ENCODE results near the gene TWIST2. TPM values are rescaled to one million over a fixed set of nuclear protein-coding genes. Genes with fewer than 3 reads are reported as not detected.

TWIST2 gene
- total RNA-seq, 1 donor from 2014 or later: not detected

DNA sequence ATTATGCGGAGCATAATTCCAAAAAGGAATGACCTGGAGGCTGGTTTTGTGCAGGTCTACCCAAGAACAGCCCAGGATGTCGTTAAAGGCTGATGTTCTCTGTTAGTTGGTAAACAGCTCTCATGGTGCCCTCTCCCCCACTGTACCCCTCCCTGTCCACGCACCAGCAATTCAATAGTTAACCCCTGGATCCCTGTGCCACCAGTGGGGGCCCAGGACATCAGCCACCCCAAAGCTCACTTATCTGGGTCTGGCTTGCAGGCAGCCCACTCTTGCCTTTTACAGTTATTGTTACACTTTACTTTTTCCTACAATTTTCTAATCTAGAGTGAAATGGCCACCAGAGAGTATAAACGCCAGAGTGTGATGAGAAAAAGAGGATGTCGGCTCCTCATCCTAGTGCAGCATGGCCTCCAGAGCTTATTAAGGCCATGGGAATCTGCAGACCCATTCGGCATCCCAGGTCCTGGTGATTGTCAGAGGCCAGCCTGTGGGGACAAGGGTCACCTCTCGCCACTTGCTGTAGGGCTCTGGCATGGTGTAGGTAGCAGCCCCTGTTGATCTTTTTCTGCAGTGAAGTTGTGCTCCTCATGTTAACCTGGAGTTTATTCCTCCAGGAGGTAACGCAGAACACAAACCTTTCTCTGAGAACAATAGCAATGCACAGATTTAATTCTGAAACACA is 30.3 kb downstream of the TWIST2 start:
- no peak overlapping the region for H3K27ac Mint-ChIP-seq
- no peaks in the 10 kb centered on the region for H3K27me3 Mint-ChIP-seq
- no peak overlapping the region for H3K4me3 Mint-ChIP-seq
- intact Hi-C loops (cut with micrococcal nuclease): no loop called here
- no peaks in the 10 kb centered on the region for H3K36me3 Mint-ChIP-seq (ENCODE audit: low read depth)
- DNase-seq: no peak
- H3K9me3 Mint-ChIP-seq: no peaks in the 10 kb centered on the region
- no peaks in the 10 kb centered on the region for H3K4me1 Mint-ChIP-seq

DNA sequence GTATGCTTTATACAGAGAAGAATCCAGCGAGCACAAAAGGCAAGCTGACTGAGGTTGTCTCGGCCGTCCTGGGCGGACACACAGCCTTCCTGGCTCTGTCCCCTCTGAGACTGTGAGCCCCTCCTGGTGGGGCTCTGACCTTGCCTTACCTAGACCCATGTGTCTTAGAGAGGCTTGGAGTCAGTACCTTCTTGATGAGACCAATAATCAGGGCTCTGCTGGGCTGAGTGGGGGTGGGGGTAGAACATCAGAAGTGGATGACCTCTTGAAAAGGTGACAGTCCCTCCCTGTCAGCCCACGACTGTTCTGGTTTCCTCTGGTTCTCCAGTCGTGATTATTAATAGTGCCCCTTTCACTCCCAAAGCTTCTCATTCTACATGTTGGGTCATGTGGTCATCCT is 31.2 kb downstream of the TWIST2 start:
- no peak overlapping the region for H3K4me3 Mint-ChIP-seq
- H3K27ac Mint-ChIP-seq: no peak overlapping the region
- H3K9me3 Mint-ChIP-seq: no peaks in the 10 kb centered on the region
- no peaks in the 10 kb centered on the region for H3K4me1 Mint-ChIP-seq
- no peaks in the 10 kb centered on the region for H3K27me3 Mint-ChIP-seq
- intact Hi-C loops (cut with micrococcal nuclease): no loop called here
- no peaks in the 10 kb centered on the region for H3K36me3 Mint-ChIP-seq (ENCODE audit: low read depth)
- no peak for DNase-seq

DNA sequence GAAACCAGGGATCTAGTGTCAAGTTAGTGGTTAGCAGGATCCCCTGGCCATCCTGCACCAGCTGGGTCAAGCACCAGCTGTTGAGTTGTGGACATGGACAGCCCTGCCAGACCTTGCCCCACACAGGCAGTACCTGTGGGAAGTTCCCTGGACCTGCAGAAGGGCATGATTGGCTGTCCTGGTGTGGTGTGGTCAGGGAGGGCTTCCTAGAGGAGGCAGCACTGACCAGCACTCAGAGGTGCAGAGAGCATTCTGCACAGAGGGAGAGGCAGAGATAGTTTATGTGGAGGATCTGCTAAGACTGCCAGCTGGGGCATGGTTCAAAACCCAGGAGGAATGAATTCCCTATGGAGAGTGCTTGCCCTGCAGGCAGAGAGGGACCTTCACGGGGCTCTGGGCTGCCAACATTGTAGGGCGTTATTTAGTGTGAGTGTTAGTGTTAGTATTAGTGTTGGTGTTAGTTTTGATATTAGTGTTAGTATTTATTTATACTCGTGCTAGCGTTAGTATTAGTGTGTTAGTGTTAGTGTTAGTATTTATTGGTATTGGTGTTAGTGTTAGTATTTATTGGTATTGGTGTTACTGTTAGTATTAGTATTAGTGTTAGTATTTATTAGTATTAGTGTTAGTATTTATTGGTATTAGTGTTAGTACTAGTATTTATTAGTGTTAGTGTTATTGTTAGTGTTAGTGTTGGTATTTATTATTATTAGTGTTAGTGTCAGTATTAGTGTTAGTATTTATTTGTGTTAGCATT is 31.9 kb downstream of the TWIST2 start:
- intact Hi-C loops (cut with micrococcal nuclease): no loop called here
- H3K27ac Mint-ChIP-seq: no peak overlapping the region
- H3K9me3 Mint-ChIP-seq: no peaks in the 10 kb centered on the region
- DNase-seq: no peak
- H3K36me3 Mint-ChIP-seq (ENCODE audit: low read depth): no peaks in the 10 kb centered on the region
- H3K4me3 Mint-ChIP-seq: no peak overlapping the region
- no peaks in the 10 kb centered on the region for H3K27me3 Mint-ChIP-seq
- no peaks in the 10 kb centered on the region for H3K4me1 Mint-ChIP-seq

DNA sequence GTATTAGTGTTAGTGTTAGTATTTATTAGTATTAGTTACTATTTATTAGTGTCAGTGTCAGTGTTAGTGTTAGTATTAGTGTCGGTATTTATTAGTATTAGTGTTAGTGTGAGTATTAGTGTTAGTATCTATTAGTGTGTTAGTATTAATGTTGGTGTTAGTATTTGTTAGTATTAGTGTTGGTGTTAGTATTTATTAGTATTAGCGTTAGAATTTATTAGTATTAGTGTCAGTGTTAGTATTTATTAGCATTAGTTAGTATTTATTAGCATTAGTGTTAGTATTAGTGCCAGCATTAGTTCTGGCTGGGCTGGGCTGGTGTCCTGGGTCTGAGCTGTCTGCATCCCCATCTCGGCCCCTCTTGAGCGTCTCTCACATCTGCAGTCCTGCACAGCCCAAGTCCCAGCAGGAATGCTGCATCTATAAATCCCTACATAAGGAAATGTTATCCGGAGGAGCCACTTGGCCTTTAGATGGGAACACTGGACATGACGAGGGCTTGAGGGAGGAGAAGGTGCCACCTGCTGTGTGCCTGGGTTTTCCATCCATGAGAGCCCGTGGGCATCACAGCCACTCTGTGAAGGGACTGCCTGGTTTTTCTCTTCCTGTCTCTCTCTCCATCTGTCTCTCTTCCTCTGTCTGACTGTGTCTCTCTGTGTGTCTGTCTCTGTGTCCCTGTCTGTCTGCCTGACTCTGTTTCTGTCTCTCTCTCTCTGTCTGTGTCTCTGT is 33.6 kb downstream of the TWIST2 start:
- Mint-ChIP-seq H3K4me3 (no peak overlapping the region), H3K27ac (no peak overlapping the region), H3K4me1 (no peaks in the 10 kb centered on the region), H3K27me3 (no peaks in the 10 kb centered on the region), H3K9me3 (no peaks in the 10 kb centered on the region), H3K36me3 (ENCODE audit: low read depth) (no peaks in the 10 kb centered on the region)
- DNase-seq: no peak
- intact Hi-C loops (cut with micrococcal nuclease): no loop called here

DNA sequence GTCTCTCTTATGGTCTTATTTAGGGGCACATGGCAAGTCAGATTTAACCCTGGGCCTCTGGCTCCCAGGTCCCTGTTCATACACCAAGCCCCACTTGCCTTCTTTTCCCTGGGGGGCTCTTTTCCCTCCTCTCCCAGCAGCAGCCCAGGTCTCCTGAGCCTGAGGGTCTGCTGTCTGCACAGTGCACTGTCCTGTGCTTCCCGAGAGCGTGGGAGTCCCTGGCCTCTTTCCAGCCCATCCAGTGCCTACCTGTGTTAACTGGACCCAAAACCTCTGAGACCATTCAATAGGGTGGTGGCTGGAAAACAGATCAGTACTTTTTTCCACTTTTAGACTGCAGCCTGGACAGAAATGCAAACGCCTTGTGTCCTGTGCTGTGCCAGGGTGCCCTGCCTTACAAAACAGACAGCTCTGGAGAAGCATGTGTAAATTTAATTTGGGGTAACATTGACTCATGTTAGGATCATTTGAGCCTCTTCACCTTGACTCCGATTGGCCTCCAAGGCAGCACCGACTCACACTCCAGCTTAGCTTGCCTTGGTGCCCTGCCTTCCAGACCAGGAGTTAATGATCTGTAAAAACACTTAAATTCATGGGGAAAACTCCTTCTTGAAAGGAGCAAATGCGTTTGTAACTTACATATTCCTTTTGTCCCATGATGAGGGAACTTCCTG is 34.3 kb downstream of the TWIST2 start:
- Mint-ChIP-seq H3K4me3 (no peak overlapping the region), H3K36me3 (ENCODE audit: low read depth) (no peaks in the 10 kb centered on the region), H3K27ac (no peak overlapping the region), H3K27me3 (no peaks in the 10 kb centered on the region), H3K4me1 (no peaks in the 10 kb centered on the region), H3K9me3 (no peaks in the 10 kb centered on the region)
- intact Hi-C loops (cut with micrococcal nuclease): no loop called here
- DNase-seq: no peak

DNA sequence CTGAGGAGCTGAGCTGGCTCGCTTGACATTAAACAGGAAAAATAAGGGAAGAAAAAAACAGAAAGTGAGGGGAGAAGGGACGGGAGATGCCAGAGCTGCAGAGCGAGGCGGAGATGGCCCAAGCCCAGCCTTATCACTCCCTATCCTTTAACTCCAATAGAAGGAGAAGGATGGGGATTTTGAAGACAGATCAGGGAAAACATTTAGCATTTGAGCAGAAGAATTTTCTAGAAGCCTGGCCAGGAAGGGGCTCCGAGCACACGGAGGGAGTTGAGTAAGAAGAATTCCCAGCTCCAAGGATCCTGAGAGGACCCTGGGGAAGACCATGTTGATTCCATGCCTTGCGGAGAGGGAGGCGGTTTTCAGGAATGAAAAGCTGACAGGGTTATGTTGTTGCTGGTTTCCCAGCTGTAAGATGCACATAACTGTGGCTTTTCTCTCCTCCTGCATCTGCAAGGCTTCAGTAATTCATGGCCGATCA is 35.6 kb downstream of the TWIST2 start:
- Mint-ChIP-seq H3K4me1 (no peaks in the 10 kb centered on the region), H3K4me3 (no peak overlapping the region), H3K36me3 (ENCODE audit: low read depth) (no peaks in the 10 kb centered on the region), H3K9me3 (no peaks in the 10 kb centered on the region), H3K27ac (no peak overlapping the region), H3K27me3 (no peaks in the 10 kb centered on the region)
- intact Hi-C loops (cut with micrococcal nuclease): no loop called here
- no peak for DNase-seq

DNA sequence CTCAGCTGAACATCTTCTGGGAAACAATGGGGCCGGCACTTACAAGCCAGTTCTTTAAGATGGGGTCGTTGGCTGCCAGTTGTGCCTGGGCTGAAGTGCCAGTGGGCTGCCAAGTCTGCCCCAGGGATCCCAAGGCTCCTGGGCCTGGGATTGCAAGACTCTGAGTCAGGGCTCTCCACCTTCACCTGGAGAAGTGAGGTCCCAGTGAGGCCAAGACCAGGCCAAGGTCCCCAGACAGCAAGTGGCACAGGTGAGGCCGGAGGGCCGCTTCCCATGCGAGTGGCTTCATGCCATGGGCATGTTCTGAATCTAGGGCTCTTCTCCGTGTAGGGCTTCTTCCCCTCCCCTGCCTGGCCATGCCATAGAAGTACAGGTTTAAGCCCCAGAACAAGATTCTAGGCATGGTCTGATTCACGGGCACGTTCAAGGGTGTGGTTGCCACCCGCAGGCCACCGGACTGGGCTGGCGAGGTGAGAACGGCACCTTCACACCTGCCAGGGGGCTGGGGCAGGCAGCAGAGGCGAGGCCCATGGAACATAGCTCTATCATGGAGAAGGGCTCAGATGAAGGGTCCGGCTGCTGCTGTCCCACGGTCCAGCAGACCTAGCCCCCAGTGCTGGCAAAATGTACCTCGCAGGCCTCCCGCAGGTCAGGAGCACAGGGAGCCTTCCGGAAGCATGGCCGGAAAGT is 36.4 kb downstream of the TWIST2 start:
- H3K27me3 Mint-ChIP-seq: no peaks in the 10 kb centered on the region
- H3K27ac Mint-ChIP-seq: no peak overlapping the region

DNA sequence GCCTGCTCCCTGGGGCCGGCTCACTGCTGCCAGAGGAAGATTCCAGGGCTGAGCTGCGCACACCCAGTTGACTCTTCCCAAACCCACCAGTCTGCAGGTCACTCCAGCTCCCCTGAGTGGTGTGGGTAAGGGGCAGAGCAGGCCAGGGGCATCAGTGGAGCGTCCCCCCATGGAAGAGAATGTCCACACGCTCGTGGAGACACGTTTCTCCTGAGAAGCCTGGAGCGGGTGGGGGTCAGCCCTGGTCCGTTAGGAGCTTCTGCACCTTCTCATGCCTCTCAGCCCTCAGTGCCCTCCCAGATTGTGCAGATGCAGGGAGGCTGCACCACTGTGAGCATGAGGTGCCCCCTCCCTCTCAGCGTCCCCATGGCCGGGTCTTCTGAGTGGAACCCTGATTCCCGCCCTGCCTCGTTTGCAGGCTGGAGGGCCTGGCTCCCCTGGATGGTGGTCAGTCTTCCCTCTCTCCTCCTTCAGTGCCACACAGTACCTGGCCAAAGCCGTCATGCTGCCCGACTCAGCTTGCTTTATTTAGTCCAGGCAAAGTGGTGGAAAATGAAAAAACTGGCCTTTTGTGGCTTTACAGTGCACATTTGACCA is 37.0 kb downstream of the TWIST2 start:
- H3K27ac Mint-ChIP-seq: no peak overlapping the region
- no peak overlapping the region for H3K4me3 Mint-ChIP-seq
- no peaks in the 10 kb centered on the region for H3K27me3 Mint-ChIP-seq
- intact Hi-C loops (cut with micrococcal nuclease): no loop called here
- no peaks in the 10 kb centered on the region for H3K36me3 Mint-ChIP-seq (ENCODE audit: low read depth)
- H3K9me3 Mint-ChIP-seq: no peaks in the 10 kb centered on the region
- DNase-seq: no peak
- H3K4me1 Mint-ChIP-seq: no peaks in the 10 kb centered on the region

More for the DNA sequence above, 36.4 kb downstream of the TWIST2 start:
- Mint-ChIP-seq H3K9me3 (no peaks in the 10 kb centered on the region), H3K36me3 (ENCODE audit: low read depth) (no peaks in the 10 kb centered on the region), H3K4me1 (no peaks in the 10 kb centered on the region), H3K4me3 (no peak overlapping the region)
- intact Hi-C loops (cut with micrococcal nuclease): no loop called here
- no peak for DNase-seq

DNA sequence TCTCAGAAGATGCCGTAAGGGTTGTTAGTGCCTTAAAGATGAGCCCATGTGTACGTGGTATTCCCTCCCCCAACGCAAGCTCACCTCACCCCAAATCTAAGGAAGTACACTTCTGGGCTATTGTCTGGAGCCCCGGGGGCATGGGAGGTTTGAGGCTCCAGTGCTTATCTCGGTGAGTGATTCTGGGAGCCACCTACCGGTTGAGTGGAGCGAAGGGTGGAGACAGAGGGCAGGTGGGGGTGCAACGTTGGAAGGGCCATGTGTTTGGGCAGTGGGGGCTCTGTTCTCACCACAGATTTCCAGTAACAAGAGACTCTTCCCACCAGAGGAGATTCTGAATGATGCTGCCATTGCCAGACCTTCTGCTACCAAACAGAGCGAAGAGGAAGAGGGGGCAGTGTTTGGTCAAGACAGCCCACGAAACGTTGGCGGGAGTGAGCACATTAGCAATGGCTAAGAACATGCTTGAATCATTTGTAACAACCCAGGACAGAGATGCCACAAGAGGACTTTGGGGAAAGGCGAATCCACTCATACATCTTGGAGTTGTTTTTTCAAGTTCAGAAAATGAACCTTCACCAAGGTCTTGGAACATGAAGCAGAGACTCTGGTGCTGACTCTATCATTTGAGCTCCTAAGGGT is 38.7 kb downstream of the TWIST2 start:
- no peaks in the 10 kb centered on the region for H3K36me3 Mint-ChIP-seq (ENCODE audit: low read depth)
- H3K4me1 Mint-ChIP-seq: no peaks in the 10 kb centered on the region
- no peaks in the 10 kb centered on the region for H3K27me3 Mint-ChIP-seq
- intact Hi-C loops (cut with micrococcal nuclease): no loop called here
- H3K27ac Mint-ChIP-seq: no peak overlapping the region
- no peak overlapping the region for H3K4me3 Mint-ChIP-seq
- no peaks in the 10 kb centered on the region for H3K9me3 Mint-ChIP-seq
- no peak for DNase-seq

DNA sequence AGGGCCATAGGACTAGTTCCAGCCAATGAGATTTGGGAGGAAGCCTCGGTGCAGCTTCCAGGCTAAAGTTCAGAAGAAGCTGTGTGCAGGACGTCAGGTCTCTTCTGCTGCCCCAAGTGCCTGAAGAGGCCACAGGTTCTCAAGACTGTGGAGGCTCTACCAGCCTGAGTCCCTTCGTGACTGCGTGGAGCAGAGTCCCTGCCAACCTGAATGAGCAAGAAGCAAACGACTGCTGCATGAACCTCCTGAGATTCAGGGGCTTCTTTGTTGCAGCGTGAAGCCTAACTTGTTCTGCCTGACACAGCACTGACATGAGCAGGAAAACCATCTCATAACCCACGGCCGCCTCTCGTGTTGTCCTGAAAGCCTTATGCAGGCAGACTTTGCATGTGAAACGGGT is 39.7 kb downstream of the TWIST2 start:
- Mint-ChIP-seq H3K9me3 (no peaks in the 10 kb centered on the region), H3K4me1 (no peaks in the 10 kb centered on the region), H3K27me3 (no peaks in the 10 kb centered on the region), H3K4me3 (no peak overlapping the region), H3K36me3 (ENCODE audit: low read depth) (no peaks in the 10 kb centered on the region), H3K27ac (no peak overlapping the region)
- no peak for DNase-seq
- intact Hi-C loops (cut with micrococcal nuclease): no loop called here

DNA sequence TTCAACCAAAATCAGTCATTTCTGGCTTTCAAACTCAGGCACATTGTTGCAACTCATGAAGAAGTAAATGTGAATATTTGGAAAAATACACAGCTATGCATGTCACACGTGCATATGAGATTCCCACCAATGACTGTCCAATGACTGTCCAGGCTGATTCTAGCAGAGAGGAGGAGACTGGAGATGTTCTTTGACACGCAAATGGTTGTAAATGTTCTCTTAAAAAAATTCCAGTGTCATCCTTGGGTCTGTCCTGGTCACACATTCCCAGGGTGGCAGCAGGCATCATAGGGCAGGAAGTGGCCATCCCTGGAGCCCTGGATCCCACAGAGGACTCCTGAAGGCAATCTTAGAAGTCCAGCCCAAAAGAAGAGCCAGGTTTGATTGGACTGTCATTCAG is 40.9 kb downstream of the TWIST2 start:
- Mint-ChIP-seq H3K4me3 (no peak overlapping the region), H3K27me3 (no peaks in the 10 kb centered on the region), H3K4me1 (no peaks in the 10 kb centered on the region), H3K27ac (no peak overlapping the region), H3K36me3 (ENCODE audit: low read depth) (no peaks in the 10 kb centered on the region), H3K9me3 (no peaks in the 10 kb centered on the region)
- no peak for DNase-seq
- intact Hi-C loops (cut with micrococcal nuclease): no loop called here

DNA sequence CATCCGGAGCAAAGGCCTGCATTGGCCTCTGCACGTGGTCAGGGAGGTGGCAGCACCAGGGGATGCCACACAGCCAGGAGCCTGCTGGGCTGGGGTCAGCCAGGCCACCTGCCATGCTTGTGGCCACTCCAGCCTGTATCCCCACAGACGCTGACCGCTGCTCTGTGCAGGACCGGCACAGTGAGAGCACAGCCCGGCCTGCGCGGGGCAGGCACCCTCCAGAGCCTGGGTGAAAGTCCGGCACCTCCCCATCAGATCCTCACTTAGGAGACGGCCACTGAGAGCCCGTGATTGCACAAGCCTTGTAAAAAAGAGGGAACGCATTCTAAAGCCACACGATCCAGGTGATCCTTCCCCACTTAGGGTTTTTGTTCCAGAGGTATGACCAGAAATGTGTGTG is 42.2 kb downstream of the TWIST2 start:
- no peak overlapping the region for H3K4me3 Mint-ChIP-seq
- H3K27ac Mint-ChIP-seq: no peak overlapping the region
- intact Hi-C loops (cut with micrococcal nuclease): no loop called here
- no peaks in the 10 kb centered on the region for H3K4me1 Mint-ChIP-seq
- H3K27me3 Mint-ChIP-seq: no peaks in the 10 kb centered on the region
- no peak for DNase-seq
- H3K36me3 Mint-ChIP-seq (ENCODE audit: low read depth): no peaks in the 10 kb centered on the region
- no peaks in the 10 kb centered on the region for H3K9me3 Mint-ChIP-seq

Data from activated CD4-positive, alpha-beta T cell treated with anti-CD3 and anti-CD28 coated beads, Interleukin-2, amount 10 ng/mL, durations not matched to agents 24 days and 14 days (primary cell).